Lower lobe of right lung (tissue), 2 donors: ENCODE data around the gene MRPL45. TPM values are rescaled to one million over a fixed set of nuclear protein-coding genes. Genes with fewer than 3 reads are reported as not detected.
A peak's percentile ranks its signal among the peaks of the same experiment; 100 is the strongest.

Experiments used
- ATAC-seq, 2 donors: fragments of 200-7000 bp; cut with Tn5 transposase; one replicate each; pipeline ENCODE4 v1.9.1; 2020 to 2022; ENCODE audit warnings: mild to moderate bottlenecking in 2 of 2, moderate library complexity in 2 of 2
- DNase-seq: peaks from one replicate; pipeline ENCODE4 v3.0.0-alpha.2; 2020
- H3K27ac ChIP-seq: fragments of 200-600 bp; one replicate; pipeline ENCODE4 v1.8.0; 2022
- H3K27me3 ChIP-seq: fragments of 200-600 bp; one replicate; pipeline ENCODE4 v1.8.0; 2022; ENCODE audit warnings: low read depth
- H3K36me3 ChIP-seq: fragments of 200-600 bp; one replicate; pipeline ENCODE4 v1.8.0; 2022; ENCODE audit warnings: mild to moderate bottlenecking
- H3K4me1 ChIP-seq: fragments of 200-600 bp; one replicate; pipeline ENCODE4 v1.8.0; 2022
- H3K4me3 ChIP-seq: fragments of 200-600 bp; one replicate; pipeline ENCODE4 v1.8.0; 2022; ENCODE audit warnings: mild to moderate bottlenecking
- H3K9me3 ChIP-seq: fragments of 200-600 bp; one replicate; pipeline ENCODE4 v1.8.0; 2022
- CTCF ChIP-seq: fragments of 200-600 bp; IDR thresholded peaks from one replicate; pipeline ENCODE4 v1.8.0; 2022; ENCODE audit warnings: antibody characterized with exemption, mild to moderate bottlenecking
- intact Hi-C: fragments of 100-400 bp; cut with DNase I; formaldehyde crosslinking; loops from one replicate; pipeline ENCODE4 v1.11.0; 2022
- total RNA-seq: library from RNA; stranded (reverse); fragmentation: NEBNext Ultra II Directional; extraction: Animal tissue kit (Norgen Biotek cat#: 25700); gene quantifications from one replicate; pipeline ENCODE4 v1.2.1, GENCODE V29; 2021
- donor health status: DM: no; HTN: yes; CAD: no; lungs with severe emphysema.

The MRPL45 gene
- total RNA-seq, 1 donor from 2014 or later, result 26.7 TPM

GRCh38 chr17:38355251-38355650, 58.3 kb downstream of the MRPL45 start:
- Histone ChIP-seq H3K4me3 (no peak overlapping the region), H3K27me3 (no peaks in the 10 kb centered on the region), H3K27ac (no peak overlapping the region), H3K9me3 (no peaks in the 10 kb centered on the region), H3K36me3 (no peaks in the 10 kb centered on the region), H3K4me1 (peaks cover 39% of the 10 kb centered on the region)
- ATAC-seq (no peak), DNase-seq (no peak)
- intact Hi-C loops, result loop anchor here (10.0 kb wide), 1 partner anchor 50 kb away; no protein-coding TSS in a partner anchor
- no peak for TF ChIP-seq CTCF

GRCh38 chr17:38357486-38358123, 60.6 kb downstream of the MRPL45 start:
- Histone ChIP-seq H3K4me3 (no peak overlapping the region), H3K9me3 (no peaks in the 10 kb centered on the region), H3K4me1 (peaks cover 39% of the 10 kb centered on the region), H3K27ac (no peak overlapping the region), H3K36me3 (no peaks in the 10 kb centered on the region), H3K27me3 (no peaks in the 10 kb centered on the region)
- intact Hi-C loops, result loop anchor here (10.0 kb wide), 1 partner anchor 47 kb away; no protein-coding TSS in a partner anchor
- DNase-seq (no peak), ATAC-seq (no peak)
- no peak for TF ChIP-seq CTCF

- no peaks in the 10 kb centered on the region for H3K27me3 ChIP-seq
- intact Hi-C loops, result loop anchor here (10.0 kb wide), 1 partner anchor 46 kb away; no protein-coding TSS in a partner anchor
- no peak overlapping the region for H3K4me3 ChIP-seq
- TF ChIP-seq CTCF, result no peak
- DNase-seq (no peak), ATAC-seq (no peak)
- peak overlapping the region; percentile 2 for H3K27ac ChIP-seq
- H3K36me3 ChIP-seq, result peaks cover 12% of the 10 kb centered on the region
- no peaks in the 10 kb centered on the region for H3K9me3 ChIP-seq
- H3K4me1 ChIP-seq, result peaks cover 30% of the 10 kb centered on the region
These were observed 61.9 kb downstream of the MRPL45 start for GRCh38 chr17:38358586-38359513.

GRCh38 chr17:38361694-38362465, 64.9 kb downstream of the MRPL45 start:
- intact Hi-C loops, result no loop called here
- Histone ChIP-seq H3K27me3 (no peaks in the 10 kb centered on the region), H3K27ac (no peak overlapping the region), H3K36me3 (peaks cover 39% of the 10 kb centered on the region), H3K9me3 (no peaks in the 10 kb centered on the region), H3K4me3 (no peak overlapping the region), H3K4me1 (peaks cover 10% of the 10 kb centered on the region)
- TF ChIP-seq CTCF, result no peak
- DNase-seq (no peak), ATAC-seq (peak in 1 of 2 donors; percentile 31)

- peaks cover 49% of the 10 kb centered on the region for H3K36me3 ChIP-seq
- no peaks in the 10 kb centered on the region for H3K27me3 ChIP-seq
- H3K4me1 ChIP-seq, result peaks cover 10% of the 10 kb centered on the region
- no peak for TF ChIP-seq CTCF
- peak; percentile 61 to 70 for ATAC-seq
- DNase-seq, result no peak
- intact Hi-C loops, result no loop called here
- H3K9me3 ChIP-seq, result no peaks in the 10 kb centered on the region
- H3K4me3 ChIP-seq, result no peak overlapping the region
- H3K27ac ChIP-seq, result no peak overlapping the region
These were observed 66.0 kb downstream of the MRPL45 start for GRCh38 chr17:38363016-38363415.
